ENCODE data around the gene CHSY3. TPM values are rescaled to one million over a fixed set of nuclear protein-coding genes. Genes with fewer than 3 reads are reported as not detected.

The CHSY3 gene
- 12.6 TPM for polyA plus RNA-seq (2013, experiment 1 of 2)
- 11.9 TPM for polyA plus RNA-seq (2013, experiment 2 of 2)

DNA sequence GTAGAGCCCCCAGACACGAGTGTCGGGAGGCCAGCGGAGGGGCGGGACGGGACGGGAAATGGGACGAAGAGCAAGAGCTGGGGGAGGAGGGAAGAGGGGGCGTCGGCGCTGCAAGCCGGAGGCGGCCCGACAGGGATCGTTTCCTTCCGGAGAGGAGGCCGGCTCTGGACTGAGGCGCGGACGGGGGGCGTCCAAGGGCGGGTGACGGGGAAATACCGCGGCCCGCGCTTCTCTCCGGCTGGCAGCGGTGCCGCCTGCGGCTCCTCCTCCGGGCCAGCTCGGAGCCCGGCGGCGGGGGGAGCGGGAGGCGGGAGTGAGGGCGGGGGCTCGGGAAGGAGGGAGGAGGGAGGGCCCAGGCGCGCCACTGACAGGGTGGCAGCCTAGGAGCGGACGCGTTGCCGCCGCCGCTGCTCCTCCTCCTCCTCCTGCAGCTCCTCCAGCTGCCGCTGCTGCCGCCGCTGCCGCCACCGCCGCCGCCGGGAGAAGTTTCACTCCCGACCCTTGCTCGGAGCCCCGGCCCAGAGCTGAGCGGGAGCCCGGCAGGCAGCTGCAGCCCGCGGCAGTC, at the start of gene CHSY3:
Gene CHSY3 (plus strand): TSS at position 364 of the 565 bp plus-strand sequence.
- Histone ChIP-seq H3K4me3 (ENCODE audit: insufficient read depth in 1 of 2, low read depth in 1 of 2, low read length in 2 of 2) (peak within 1 kb of the TSS; percentile 71 to 78), H3K14ac (ENCODE audit: low read length in 2 of 2) (peak within 1 kb of the TSS in 1 of 2 experiments; percentile 93), H3K36me3 (ENCODE audit: control insufficient read depth in 1 of 2, insufficient read depth in 2 of 2, low read depth in 1 of 2, low read length in 2 of 2) (peaks cover 0 to 2% of the 10 kb centered on the region in 2 experiments), H2BK12ac (ENCODE audit: low read length in 2 of 2) (peak within 1 kb of the TSS; percentile 52 to 84), H2BK5ac (ENCODE audit: low read depth, low read length, poor library complexity, severe bottlenecking) (no peak within 1 kb of the TSS), H3K4me2 (ENCODE audit: low read length, poor library complexity, severe bottlenecking) (peak within 1 kb of the TSS; percentile 100), H3K27me3 (ENCODE audit: control insufficient read depth in 1 of 2, insufficient read depth in 1 of 2, low read length in 2 of 2) (no peaks in the 10 kb centered on the region), H2BK120ac (ENCODE audit: low read depth, low read length) (peak within 1 kb of the TSS; percentile 95), H3K18ac (ENCODE audit: low read depth in 1 of 2, low read length in 2 of 2) (peak within 1 kb of the TSS; percentile 86 to 95), H3K9me3 (ENCODE audit: control insufficient read depth, low read length) (no peaks in the 10 kb centered on the region), H2BK15ac (ENCODE audit: low read depth, poor library complexity, severe bottlenecking) (peak within 1 kb of the TSS; percentile 88), H3K4ac (ENCODE audit: low read depth in 1 of 2, low read length in 2 of 2) (peak within 1 kb of the TSS; percentile 75 to 91), H3K9ac (ENCODE audit: low read length) (peak within 1 kb of the TSS; percentile 77), H4K8ac (ENCODE audit: low read length) (peak within 1 kb of the TSS; percentile 99), H3K23ac (ENCODE audit: low read length in 2 of 2) (peak within 1 kb of the TSS in 1 of 2 experiments; percentile 98), H3K4me1 (ENCODE audit: control insufficient read depth, insufficient read depth, low read depth, low read length) (peaks cover 20% of the 10 kb centered on the region), H4K91ac (ENCODE audit: low read length) (peak within 1 kb of the TSS; percentile 94), H3K79me1 (replicated peaks; ENCODE audit: low read length, poor library complexity, severe bottlenecking) (peaks cover 2% of the 10 kb centered on the region), H2AK5ac (ENCODE audit: low read length, severe bottlenecking) (no peak within 1 kb of the TSS), H3K27ac (ENCODE audit: low read length, poor library complexity, severe bottlenecking) (no peak within 1 kb of the TSS), H2AFZ (ENCODE audit: low read depth, low read length) (peak within 1 kb of the TSS; percentile 85)
- WGBS = 1% methylated on average over 37 of the region's 62 CpGs
- DNase-seq = peak; percentile 91

- Histone ChIP-seq H3K9ac (ENCODE audit: low read length) (no peak overlapping the region), H2AFZ (ENCODE audit: low read depth, low read length) (no peak overlapping the region), H4K91ac (ENCODE audit: low read length) (no peak overlapping the region), H2BK12ac (ENCODE audit: low read length in 2 of 2) (no peak overlapping the region), H3K9me3 (ENCODE audit: control insufficient read depth, low read length) (no peaks in the 10 kb centered on the region), H3K36me3 (ENCODE audit: control insufficient read depth in 1 of 2, insufficient read depth in 2 of 2, low read depth in 1 of 2, low read length in 2 of 2) (no peaks in the 10 kb centered on the region), H2BK15ac (ENCODE audit: low read depth, poor library complexity, severe bottlenecking) (no peak overlapping the region), H3K4me1 (ENCODE audit: control insufficient read depth, insufficient read depth, low read depth, low read length) (no peaks in the 10 kb centered on the region), H3K79me1 (replicated peaks; ENCODE audit: low read length, poor library complexity, severe bottlenecking) (no peaks in the 10 kb centered on the region), H3K27me3 (ENCODE audit: control insufficient read depth in 1 of 2, insufficient read depth in 1 of 2, low read length in 2 of 2) (peaks cover 0 to 9% of the 10 kb centered on the region in 2 experiments), H2BK5ac (ENCODE audit: low read depth, low read length, poor library complexity, severe bottlenecking) (no peak overlapping the region), H3K23ac (ENCODE audit: low read length in 2 of 2) (no peak overlapping the region), H3K14ac (ENCODE audit: low read length in 2 of 2) (no peak overlapping the region), H2BK120ac (ENCODE audit: low read depth, low read length) (no peak overlapping the region), H3K4me3 (ENCODE audit: insufficient read depth in 1 of 2, low read depth in 1 of 2, low read length in 2 of 2) (no peak overlapping the region), H2AK5ac (ENCODE audit: low read length, severe bottlenecking) (no peak overlapping the region), H3K4ac (ENCODE audit: low read depth in 1 of 2, low read length in 2 of 2) (no peak overlapping the region), H4K8ac (ENCODE audit: low read length) (no peak overlapping the region), H3K27ac (ENCODE audit: low read length, poor library complexity, severe bottlenecking) (no peak overlapping the region), H3K18ac (ENCODE audit: low read depth in 1 of 2, low read length in 2 of 2) (no peak overlapping the region), H3K4me2 (ENCODE audit: low read length, poor library complexity, severe bottlenecking) (no peak overlapping the region)
- 100% methylated on average over 1 of the region's 1 CpG for WGBS
- DNase-seq = no peak
These were observed 47.9 kb upstream of the CHSY3 start for GRCh38 chr5:129856325-129856724.

- Histone ChIP-seq H3K4me3 (ENCODE audit: insufficient read depth in 1 of 2, low read depth in 1 of 2, low read length in 2 of 2) (no peak overlapping the region), H4K91ac (ENCODE audit: low read length) (no peak overlapping the region), H3K79me1 (replicated peaks; ENCODE audit: low read length, poor library complexity, severe bottlenecking) (no peaks in the 10 kb centered on the region), H2BK12ac (ENCODE audit: low read length in 2 of 2) (no peak overlapping the region), H3K23ac (ENCODE audit: low read length in 2 of 2) (no peak overlapping the region), H3K4ac (ENCODE audit: low read depth in 1 of 2, low read length in 2 of 2) (no peak overlapping the region), H3K9me3 (ENCODE audit: control insufficient read depth, low read length) (no peaks in the 10 kb centered on the region), H3K36me3 (ENCODE audit: control insufficient read depth in 1 of 2, insufficient read depth in 2 of 2, low read depth in 1 of 2, low read length in 2 of 2) (no peaks in the 10 kb centered on the region), H3K27ac (ENCODE audit: low read length, poor library complexity, severe bottlenecking) (no peak overlapping the region), H3K27me3 (ENCODE audit: control insufficient read depth in 1 of 2, insufficient read depth in 1 of 2, low read length in 2 of 2) (peaks cover 0 to 9% of the 10 kb centered on the region in 2 experiments), H3K4me1 (ENCODE audit: control insufficient read depth, insufficient read depth, low read depth, low read length) (no peaks in the 10 kb centered on the region), H2BK15ac (ENCODE audit: low read depth, poor library complexity, severe bottlenecking) (no peak overlapping the region), H2BK5ac (ENCODE audit: low read depth, low read length, poor library complexity, severe bottlenecking) (no peak overlapping the region), H3K4me2 (ENCODE audit: low read length, poor library complexity, severe bottlenecking) (no peak overlapping the region), H2AK5ac (ENCODE audit: low read length, severe bottlenecking) (no peak overlapping the region), H3K18ac (ENCODE audit: low read depth in 1 of 2, low read length in 2 of 2) (no peak overlapping the region), H3K14ac (ENCODE audit: low read length in 2 of 2) (no peak overlapping the region), H3K9ac (ENCODE audit: low read length) (no peak overlapping the region), H2AFZ (ENCODE audit: low read depth, low read length) (no peak overlapping the region), H4K8ac (ENCODE audit: low read length) (no peak overlapping the region), H2BK120ac (ENCODE audit: low read depth, low read length) (no peak overlapping the region)
- WGBS = 88% methylated on average over 1 of the region's 1 CpG
- peak; percentile 5 for DNase-seq
These were observed 47.1 kb upstream of the CHSY3 start for GRCh38 chr5:129857116-129857515.

- Histone ChIP-seq H3K36me3 (ENCODE audit: control insufficient read depth in 1 of 2, insufficient read depth in 2 of 2, low read depth in 1 of 2, low read length in 2 of 2) (no peaks in the 10 kb centered on the region), H2BK12ac (ENCODE audit: low read length in 2 of 2) (no peak overlapping the region), H3K4me2 (ENCODE audit: low read length, poor library complexity, severe bottlenecking) (no peak overlapping the region), H3K4me1 (ENCODE audit: control insufficient read depth, insufficient read depth, low read depth, low read length) (no peaks in the 10 kb centered on the region), H3K23ac (ENCODE audit: low read length in 2 of 2) (no peak overlapping the region), H3K14ac (ENCODE audit: low read length in 2 of 2) (no peak overlapping the region), H3K9ac (ENCODE audit: low read length) (no peak overlapping the region), H2BK5ac (ENCODE audit: low read depth, low read length, poor library complexity, severe bottlenecking) (no peak overlapping the region), H3K4ac (ENCODE audit: low read depth in 1 of 2, low read length in 2 of 2) (no peak overlapping the region), H3K18ac (ENCODE audit: low read depth in 1 of 2, low read length in 2 of 2) (no peak overlapping the region), H3K79me1 (replicated peaks; ENCODE audit: low read length, poor library complexity, severe bottlenecking) (no peaks in the 10 kb centered on the region), H3K27me3 (ENCODE audit: control insufficient read depth in 1 of 2, insufficient read depth in 1 of 2, low read length in 2 of 2) (peaks cover 0 to 12% of the 10 kb centered on the region in 2 experiments), H2BK15ac (ENCODE audit: low read depth, poor library complexity, severe bottlenecking) (no peak overlapping the region), H4K8ac (ENCODE audit: low read length) (no peak overlapping the region), H2AK5ac (ENCODE audit: low read length, severe bottlenecking) (no peak overlapping the region), H4K91ac (ENCODE audit: low read length) (no peak overlapping the region), H3K9me3 (ENCODE audit: control insufficient read depth, low read length) (no peaks in the 10 kb centered on the region), H2AFZ (ENCODE audit: low read depth, low read length) (no peak overlapping the region), H3K4me3 (ENCODE audit: insufficient read depth in 1 of 2, low read depth in 1 of 2, low read length in 2 of 2) (no peak overlapping the region), H2BK120ac (ENCODE audit: low read depth, low read length) (no peak overlapping the region), H3K27ac (ENCODE audit: low read length, poor library complexity, severe bottlenecking) (peak overlapping the region; percentile 16)
- DNase-seq = no peak
These were observed 46.1 kb upstream of the CHSY3 start for GRCh38 chr5:129858131-129858675.
